NCI-H345 treated with DMSO at 0.1 percent for 48 hours (cell line): ENCODE results near the gene DCC.

Experiments
- DNase-seq: peaks from one replicate; lab custom pipeline; 2025; ENCODE audit not compliant: unreplicated experiment; lab: John Stamatoyannopoulos, UW

Gene DCC

DNA sequence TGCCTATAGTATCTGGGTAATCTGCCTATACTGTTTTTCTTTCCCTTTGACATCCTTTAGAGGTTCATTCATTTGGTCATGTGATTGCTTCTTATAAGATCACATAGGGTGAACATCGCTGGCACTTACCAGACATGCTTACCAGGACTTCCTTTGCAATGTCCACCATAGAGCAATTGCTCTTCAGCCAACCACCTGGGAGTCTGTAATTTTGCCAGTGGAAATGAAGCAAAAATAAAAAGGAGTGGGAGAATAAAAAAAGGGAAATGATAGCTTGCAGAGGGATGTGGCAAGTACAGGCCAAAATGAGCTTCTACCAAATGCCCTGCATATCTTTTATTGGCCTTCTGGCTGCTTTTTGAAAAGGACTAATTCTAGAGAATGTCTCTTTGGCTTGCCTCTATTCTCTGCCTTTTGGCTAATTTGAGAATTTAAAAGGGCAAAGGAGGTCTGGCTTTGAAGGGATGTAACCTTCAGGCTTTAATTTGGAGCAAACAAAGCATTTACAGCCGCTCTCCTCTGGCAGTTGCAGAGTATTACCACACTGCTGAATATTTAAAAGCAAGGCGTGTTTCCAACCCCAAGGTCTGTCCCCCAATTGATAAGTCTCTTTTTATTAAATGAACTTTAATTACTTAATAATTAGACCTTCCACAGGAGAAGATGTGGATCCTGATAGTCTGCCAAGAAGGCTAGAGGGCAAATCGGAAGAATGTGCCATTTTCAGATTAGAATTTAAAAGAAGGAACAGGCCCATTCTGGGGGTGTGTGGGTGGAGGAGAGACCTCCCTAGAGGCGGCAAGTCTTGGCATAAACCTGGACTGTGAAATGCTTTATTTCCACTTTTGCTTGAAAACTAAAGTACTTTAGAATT, 557.9 kb downstream of the DCC start:
- DNase-seq: no peak

DNA sequence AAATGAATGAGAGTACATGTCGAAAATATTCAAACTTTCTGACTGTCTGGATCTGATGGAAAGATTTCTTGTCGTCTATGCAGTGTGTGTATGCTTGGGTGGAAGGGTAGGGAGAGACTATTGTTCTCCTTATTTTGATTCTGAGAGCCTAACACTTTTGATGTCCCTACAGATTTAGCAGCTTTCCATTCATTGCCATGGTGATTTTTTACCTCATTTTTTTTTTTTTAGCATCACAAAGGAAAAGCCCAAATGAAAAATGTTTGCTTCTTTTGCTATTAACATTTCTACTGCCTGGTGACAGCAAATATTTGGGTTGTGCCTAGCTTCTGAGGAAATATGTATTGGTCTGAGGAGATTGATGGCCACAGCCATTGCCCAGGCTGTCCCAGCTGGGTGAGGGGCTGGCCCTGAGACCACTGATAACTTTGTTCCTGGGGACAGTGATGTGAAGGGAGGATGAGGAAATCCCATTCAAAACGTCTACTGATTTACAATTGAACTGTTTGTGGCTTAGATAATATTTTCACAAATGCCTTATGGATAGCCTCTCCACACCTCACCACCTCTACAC, 558.6 kb downstream of the DCC start:
- no peak for DNase-seq

DNA sequence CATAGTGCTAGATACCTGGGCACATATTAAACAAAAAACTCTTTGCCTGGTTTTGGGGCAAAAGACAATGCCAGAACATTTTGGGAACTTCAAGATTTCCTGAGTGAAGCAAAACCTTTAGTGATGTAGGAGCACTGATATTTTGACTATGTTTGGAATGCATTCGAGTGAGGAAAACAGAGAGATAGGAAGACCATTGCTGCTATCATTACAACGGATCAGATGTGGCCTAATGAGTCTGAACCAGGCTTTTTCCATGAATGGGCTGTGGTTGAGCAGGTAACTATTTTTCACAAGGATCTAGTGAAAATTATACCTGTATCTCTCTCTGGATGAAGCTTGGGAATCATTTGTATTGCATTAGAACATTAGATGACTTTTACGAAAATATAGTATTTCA, 562.2 kb downstream of the DCC start:
- DNase-seq: no peak

GRCh38 chr18:52903857-52904256, 563.9 kb downstream of the DCC start:
- peak; percentile 3 for DNase-seq

DNA sequence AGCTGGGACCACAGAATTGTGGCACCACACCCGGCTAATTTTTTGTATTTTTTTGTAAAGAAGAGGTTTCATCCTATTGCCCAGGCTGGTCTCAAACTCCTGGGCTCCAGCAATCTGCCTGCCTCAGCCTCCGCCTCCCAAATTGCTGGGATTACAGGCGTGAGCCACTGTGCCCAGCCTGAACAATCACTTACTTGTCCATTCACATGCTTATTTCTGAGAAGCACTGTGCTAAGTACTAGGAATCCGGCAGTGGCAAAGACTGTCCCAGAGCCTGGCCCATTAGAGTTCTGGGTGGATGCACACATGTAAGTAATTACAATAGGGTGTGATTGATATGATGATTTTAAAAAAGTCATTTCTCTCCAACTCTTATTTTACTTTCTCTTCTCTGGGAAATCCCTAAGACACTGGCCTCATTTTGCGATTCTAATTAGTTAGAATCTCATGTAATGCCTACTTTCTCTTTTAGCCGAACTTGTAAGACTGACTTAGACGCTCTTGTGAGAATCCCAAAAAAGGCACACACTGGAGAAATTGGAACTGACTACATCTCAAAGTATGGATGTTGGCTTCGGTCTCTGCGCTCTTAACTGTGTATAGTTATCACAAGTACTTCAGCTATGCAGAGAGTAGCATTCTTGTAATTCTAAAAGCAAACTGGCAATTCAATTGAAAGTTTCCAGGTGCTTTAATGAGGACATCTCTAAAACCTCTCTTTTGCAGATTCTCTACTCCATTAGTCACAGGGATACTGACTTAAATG, 567.7 kb downstream of the DCC start:
- DNase-seq: no peak

- DNase-seq: no peak
Measured at GRCh38 chr18:52914148-52914547, 574.2 kb downstream of the DCC start.

- no peak for DNase-seq
Measured at GRCh38 chr18:52920665-52921064, 580.7 kb downstream of the DCC start.

- DNase-seq: no peak
Measured at GRCh38 chr18:52933356-52933755, 593.4 kb downstream of the DCC start.

DNA sequence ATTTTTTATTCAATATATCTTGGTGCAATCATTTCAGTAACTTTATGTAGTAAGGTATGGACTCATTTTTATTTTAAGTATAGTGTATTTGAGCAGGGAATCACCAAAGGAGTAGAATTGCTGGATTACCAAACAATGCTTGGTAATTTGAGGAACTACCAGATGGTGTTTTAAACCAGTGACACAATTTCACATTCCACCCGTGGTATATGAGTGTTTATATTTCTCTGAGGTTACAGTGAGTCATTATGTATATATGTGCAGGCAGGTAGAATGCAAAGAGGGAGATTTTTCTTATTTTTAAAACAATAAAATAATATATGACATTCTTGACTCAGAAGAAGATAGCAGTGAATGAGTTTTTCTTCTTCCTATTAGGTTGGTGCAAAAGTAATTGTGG, 596.9 kb downstream of the DCC start:
- no peak for DNase-seq

DNA sequence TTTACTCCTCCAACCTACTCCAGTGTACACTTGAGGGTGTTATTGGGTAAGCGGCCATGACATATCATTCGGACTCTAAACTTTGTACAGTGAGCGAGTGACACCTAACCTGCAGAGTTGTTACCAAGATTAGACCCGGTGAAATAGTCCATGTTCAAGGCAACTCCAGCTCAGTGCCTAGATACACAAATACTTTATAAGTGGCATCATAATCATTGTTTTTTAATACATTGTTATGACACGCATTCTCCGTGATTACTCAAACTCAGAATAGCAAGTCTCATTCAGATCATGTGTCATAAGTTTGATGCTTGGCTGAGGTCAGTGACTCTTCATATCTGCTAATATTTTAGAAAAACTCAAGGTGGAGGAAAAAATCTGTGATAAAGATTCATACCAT, 597.8 kb downstream of the DCC start:
- DNase-seq: no peak

DNA sequence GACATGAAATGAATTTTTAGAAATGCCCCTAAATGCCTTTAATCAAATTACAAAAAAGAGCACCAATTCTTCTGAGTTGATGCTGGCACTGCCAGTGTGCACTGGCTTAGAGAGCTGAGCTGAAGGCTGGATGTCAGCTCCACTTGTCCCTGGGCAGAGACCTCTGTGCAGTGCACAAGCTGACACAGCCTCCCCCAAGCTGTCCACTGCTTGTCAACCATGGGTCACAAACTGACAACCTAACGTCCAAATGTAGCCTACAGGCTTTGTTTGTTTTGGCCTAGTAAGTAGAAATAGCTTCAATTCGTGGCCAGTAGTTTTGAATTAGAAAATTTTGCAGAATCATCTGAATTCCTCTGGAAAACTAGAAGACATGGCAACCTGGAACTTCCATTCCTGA, 605.6 kb downstream of the DCC start:
- no peak for DNase-seq

DNA sequence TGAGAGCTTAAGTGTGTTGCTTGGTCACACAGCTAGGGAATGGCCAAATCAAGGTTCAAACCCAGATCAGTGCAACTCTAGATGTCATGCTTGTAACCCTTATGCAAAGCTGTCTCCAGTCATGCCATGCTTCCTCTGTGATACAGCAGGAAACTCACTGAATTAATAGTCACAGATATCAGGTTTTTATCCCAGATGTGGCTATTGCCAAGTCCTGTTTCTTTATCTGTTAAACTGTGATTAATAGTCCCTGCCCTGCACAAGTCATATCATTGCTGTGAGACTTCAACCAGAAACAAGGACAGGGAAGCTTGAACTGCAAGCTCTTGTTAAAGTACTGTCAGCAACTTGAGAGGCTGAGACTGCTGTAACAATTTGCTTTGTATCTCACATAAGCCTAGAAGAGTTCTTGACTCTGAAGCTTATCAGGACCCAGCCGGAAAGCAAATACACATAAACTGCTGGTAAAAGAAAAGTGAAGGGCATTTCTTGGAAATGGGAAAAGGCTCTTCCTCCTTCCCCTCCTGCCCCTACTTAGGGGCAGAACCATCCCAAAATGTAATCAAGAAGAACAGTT, 609.0 kb downstream of the DCC start:
- no peak for DNase-seq

- no peak for DNase-seq
Measured at GRCh38 chr18:52950155-52950554, 610.2 kb downstream of the DCC start.

DNA sequence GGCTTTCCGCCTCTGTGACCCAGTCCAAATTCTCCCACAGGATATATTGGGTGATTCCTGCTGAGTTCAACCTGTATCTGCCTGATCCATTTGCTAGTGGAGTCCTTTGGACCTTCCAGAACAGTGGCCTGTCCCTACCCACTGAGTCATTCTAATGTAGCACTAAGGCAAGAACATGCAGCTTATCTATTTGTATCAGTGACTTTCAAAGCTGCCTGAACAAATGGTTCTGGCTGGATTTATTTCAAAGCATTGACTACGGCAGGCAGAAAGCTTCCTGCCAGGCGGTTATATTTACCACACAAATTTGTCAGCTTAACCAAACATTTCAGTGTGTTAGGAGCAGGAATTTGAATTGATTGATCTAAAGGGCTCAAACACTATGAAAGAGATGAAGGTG, 613.4 kb downstream of the DCC start:
- DNase-seq: no peak

DNA sequence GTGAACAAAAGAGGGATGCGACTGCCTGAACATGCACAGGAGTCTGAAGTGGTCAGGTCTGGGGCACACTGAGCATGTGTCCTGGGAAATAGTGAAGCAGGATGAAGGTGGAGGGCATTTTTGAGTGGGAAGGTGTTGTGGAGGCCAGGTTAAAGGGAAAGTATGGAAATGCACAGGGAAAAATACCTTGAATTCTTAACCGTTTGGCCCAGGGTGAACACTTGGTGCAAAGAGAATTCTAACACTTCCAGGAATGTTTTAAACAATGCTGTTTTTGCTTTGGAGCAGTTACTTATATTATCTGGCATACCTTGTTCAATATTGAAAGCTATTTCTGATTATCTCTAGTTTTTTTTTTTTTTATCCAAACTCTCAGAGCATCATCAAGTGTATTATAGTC, 623.5 kb downstream of the DCC start:
- no peak for DNase-seq

- DNase-seq: no peak
Measured at GRCh38 chr18:52970686-52971085, 630.7 kb downstream of the DCC start.

DNA sequence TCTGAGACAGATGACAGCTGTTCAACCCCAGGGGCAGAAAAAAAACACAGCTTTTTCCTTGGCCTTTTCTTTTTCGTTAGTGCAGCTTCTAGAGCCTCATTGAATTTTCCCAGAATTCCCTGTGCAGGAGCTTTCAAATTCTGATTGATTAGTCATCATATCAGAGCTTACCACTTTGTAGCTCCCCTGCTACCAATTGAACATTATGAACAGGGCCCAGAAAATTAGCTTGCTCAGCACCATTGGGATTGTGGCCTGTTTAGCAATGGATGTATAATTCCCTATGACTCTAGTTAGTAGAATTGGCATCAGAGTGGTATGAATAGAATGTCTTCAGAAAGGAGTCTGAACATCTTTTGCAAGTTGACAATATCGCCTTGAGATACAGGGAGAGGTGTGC, 631.1 kb downstream of the DCC start:
- DNase-seq: no peak

DNA sequence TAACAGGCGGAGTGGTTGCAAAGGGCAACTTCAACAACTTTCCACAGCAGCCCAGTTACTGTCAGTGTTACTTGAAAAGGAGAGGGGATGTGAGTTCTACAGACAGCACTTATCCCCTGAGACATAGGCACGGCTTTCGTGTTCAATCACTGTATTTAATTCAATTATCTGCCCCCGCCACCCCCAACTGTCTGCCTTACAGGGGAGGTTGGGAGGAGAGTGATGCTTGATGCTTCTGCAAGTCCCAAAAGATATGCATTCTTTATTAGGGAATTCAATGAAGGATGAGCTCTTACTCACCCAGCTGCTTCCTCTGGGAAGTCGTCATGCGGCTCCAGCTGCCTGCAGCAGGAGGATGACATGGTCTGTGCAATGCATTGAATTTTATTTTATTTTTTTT, 639.9 kb downstream of the DCC start:
- DNase-seq: no peak

GRCh38 chr18:52991246-52991645, 651.2 kb downstream of the DCC start:
- DNase-seq: no peak

- no peak for DNase-seq
Measured at GRCh38 chr18:52992041-52992440, 652.0 kb downstream of the DCC start.

GRCh38 chr18:52995875-52996274, 655.9 kb downstream of the DCC start:
- no peak for DNase-seq

- no peak for DNase-seq
Measured at GRCh38 chr18:52999633-53000032, 659.6 kb downstream of the DCC start.
